HG03139 (cell line): ENCODE measurements around the gene FGFR2.
"Not testable (repeated sequence)": the region's sequence is repeated elsewhere in the genome, so short reads cannot be mapped to it uniquely, and the experiment has no call there.

Source experiments
- ATAC-seq: cut with Tn5 transposase; IDR thresholded peaks from one replicate; pipeline ENCODE4 v1.9.1; 2021; ENCODE audit not compliant: unreplicated experiment

Gene FGFR2

GRCh38 chr10:121526135-121526790 lies 72.0 kb downstream of the FGFR2 start:
- ATAC-seq = no peak

DNA sequence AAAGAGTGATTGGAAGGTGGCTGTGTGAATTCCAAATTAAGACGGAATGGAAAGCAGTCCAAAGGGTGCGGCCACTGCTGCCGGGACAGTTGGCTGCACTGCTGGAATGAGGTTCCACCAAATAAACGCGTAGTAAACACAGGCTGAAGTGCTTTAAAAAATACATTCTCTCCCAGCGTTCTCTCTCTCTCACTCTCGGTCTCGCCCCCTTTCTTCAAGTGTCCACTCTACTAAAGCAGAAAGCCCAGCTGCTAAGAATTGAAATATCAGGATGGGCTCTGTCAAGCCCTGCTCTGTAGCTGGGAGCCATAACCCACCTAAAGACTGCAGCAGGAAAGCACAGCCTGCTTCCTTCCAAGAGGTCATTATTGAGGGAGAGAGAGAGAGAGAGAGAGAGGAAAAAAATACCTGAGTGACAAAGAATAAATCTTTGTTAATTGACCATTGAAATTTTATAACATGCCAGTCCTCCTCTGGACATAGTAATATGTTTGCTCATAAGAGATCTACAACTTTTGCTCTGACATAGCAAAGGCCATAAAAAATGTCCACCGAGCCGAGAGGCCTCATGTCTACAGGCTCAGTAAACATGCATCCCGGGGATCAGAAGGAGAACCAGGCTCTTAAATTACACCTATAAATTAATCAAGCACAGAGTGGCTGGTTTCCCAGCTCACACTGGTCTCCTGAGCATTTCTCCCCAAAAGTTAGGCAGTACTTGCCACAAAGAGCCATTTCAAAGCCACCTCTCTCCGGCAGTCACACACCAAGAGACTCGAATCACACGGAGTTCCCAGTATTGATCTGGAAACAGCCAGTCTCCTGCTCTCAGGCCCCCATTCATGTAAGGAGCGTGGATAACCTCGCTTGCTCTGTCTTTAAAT lies 72.8 kb downstream of the FGFR2 start:
- ATAC-seq = no peak

GRCh38 chr10:121524157-121524817 lies 74.0 kb downstream of the FGFR2 start:
- ATAC-seq = no peak

DNA sequence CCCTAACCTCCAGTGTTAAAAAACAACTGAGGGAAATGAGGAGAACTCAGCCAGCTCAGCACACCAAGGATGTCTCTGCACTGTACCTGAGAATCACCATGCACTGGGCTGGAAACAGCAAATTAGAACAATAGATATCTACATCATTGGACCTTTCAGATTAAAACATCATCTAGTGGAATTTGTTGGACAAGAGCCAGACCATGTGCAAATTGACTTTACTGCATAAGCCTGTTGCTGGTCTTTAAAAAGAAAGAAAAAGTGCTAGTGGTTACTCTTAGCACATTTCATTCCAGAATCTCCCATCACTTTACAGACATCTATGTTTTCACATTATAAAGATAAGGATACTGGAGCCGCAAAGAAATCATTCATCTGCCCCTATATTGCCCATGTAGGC lies 75.4 kb downstream of the FGFR2 start:
- ATAC-seq = no peak

DNA sequence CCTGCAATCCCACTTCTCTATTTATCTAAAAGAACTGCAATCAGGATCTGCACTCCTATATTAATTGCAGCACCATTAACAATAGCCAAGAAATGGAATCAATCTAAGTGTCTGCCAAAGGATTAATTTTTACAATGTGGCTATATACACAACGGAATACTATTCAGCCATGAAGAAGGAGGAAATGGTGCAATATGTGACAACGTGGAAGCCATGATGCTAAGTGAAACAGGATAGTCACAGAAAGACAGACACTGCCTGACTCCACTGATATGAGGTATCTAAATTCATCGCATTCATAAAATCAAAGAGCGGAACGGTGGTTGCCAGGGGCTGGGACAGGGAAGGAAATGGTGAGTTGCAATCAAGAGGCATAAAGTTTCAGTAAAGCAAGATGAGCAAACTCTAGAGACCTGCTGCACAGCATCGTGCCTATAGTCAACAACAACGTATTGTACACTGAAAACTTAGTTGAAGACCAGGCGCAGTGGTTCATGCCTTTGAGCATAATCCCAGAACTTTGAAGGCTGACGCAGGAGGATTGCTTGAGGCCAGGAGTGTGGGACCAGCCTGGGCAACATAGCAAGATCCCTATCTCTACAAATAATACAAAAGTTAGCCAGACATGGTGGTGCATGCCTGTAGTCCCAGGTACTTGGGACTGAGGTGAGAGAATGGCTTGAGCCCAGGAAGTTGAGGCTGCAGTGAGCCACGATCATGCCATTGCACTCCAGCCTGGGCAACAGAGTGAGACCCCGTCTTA lies 76.3 kb downstream of the FGFR2 start:
- ATAC-seq = no peak

DNA sequence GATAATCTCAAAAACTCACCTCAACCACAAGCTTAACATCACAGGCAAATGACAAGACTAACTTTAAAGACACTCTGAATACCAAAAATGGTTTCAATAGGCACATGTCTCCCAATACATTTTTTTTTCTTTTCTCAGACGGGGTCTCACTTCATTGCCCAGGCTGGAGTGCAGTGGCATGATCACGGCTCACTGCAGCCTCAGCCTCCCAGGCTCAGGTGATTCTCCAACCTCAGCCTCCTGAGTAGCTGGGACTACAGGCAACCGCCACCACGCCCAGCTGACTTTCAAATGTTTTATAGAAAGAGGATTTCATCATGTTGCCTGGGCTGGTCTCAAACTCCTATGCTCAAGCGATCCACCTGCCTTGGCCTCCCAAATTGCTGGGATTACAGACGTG lies 77.7 kb downstream of the FGFR2 start:
- ATAC-seq = not testable (repeated sequence)

- ATAC-seq = no peak
These were observed 78.2 kb downstream of the FGFR2 start for GRCh38 chr10:121519901-121520493.

DNA sequence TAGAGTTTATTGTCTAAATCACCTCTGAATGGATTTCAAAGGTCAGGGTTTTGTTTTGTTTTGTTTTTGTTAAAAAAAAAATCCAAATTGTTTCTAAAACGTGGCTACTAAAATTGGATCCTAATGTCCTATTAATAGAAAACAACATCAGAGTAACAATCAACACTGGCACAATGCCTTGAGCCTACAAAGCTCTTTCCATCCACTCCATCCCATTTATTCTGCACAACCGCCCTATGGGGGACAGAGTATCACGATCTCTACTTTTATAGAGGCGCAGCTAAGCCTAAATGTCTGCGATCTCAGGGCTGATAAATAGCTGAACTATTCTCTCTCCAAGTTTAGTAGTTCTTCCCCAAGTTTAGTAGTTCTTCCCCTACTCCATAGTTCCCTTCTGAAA lies 78.8 kb downstream of the FGFR2 start:
- no peak for ATAC-seq

GRCh38 chr10:121518333-121518732 lies 79.9 kb downstream of the FGFR2 start:
- ATAC-seq = no peak

DNA sequence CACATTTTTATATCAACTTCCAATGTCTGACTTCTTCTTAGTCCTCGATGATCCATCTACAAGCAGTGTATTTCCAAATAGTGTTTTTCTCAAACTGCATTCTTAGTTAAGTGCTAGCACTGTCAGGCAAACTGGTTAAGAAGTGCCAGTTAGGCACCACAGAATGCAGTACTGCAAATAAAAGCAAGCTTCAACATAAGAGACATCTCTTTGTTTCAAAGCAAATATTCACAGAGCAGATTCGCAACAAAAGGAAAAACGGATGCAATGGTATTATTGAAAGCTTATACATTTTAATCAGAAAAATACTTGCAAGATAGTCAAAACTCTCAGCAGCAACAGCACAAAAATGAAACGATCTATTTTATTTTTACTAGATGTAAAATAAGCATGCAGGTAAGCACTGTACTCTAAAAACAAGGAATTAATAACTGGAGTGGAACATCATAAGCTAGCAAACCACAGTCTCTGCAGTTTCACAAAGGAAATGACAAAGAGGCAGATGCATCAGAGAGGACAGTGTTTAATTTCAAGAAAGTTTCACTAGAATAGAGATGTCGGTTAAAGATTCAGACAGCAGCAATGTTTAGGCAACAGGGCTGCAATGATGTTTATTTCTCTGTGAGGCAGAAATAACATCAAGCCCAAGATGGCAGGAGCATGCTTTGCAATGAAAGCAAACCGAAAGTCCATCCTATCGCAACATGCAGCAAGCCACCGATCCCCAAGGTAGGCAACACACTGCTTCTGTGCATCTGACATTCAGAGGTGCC lies 82.0 kb downstream of the FGFR2 start:
- ATAC-seq = peak; percentile 81

GRCh38 chr10:121514141-121514865 lies 83.9 kb downstream of the FGFR2 start:
- no peak for ATAC-seq

DNA sequence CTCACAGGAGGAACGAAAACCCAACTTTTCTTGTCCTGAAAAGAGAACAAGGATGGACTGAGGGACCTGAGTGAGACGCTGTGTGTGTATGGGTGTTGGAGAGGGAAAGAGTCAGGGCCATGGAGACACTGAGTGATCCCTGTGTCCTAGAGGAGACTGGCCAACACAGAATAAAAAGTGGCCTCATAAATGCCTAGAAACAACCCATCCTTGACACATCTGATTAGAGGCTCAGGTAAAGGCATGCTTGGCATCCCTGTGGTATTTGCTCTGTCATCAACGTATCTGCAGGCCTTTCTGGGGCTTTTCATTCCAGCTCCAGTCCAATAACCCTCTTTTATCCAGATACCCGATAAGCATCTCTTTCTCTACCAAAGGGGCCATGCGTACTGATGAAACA lies 86.3 kb downstream of the FGFR2 start:
- no peak for ATAC-seq

DNA sequence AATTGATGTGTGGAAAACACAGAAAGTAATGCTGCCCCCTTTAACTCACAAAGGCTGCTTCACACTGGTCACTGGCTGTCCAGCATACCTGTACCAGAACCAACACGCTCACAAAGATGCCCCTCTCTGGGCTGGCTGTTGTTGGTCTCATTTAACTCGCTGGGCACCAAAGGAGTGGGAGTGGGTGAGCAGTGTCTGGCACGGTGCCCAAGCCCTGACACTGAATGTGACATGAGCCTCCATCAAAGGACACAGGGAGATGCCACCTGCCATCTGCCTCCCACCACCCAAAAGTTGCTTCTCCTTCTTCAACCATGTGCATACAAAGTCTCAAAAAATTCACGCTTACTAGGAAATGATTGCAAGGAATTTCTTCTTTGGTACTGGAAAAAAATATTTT lies 86.8 kb downstream of the FGFR2 start:
- ATAC-seq = no peak

GRCh38 chr10:121510201-121510771 lies 88.0 kb downstream of the FGFR2 start:
- no peak for ATAC-seq

DNA sequence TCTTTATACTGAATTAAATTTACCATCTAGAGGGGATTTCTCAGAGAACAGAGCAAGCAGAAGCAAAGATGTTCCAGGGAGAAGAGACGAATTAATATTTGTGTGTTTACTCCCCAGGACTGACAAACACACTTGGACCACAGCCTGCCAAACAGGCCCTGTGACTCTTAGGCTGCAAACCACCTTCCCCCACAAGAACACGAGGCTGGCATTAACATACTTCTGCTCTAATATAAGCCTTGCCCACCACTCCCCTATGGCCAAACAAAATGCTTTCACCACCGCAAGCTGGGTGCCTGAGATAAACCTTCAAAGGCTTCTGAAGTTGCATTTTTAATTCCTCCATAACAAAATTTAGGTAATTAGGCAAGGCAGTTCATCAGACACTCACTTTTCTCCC lies 88.4 kb downstream of the FGFR2 start:
- ATAC-seq = no peak

DNA sequence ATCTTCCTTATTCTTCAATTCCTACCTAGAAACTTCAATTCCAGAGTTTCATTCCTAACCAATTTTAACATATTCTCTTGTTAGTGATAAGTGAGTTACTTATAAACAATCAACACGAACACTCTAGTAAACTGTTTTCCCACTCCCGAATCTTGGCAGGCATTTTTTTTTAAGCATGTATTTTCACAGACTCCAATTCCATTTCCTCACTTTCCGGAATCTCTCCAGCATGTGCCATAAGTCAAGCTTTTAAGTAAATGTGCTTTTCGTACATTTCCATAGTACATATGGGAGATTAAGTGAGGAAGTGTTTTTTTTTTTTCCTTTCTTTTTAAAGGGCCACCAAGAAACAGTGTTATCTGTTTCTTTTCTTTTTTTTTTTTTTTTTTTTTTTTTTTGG lies 89.1 kb downstream of the FGFR2 start:
- no peak for ATAC-seq

GRCh38 chr10:121503587-121504051 lies 94.6 kb downstream of the FGFR2 start:
- ATAC-seq = no peak

DNA sequence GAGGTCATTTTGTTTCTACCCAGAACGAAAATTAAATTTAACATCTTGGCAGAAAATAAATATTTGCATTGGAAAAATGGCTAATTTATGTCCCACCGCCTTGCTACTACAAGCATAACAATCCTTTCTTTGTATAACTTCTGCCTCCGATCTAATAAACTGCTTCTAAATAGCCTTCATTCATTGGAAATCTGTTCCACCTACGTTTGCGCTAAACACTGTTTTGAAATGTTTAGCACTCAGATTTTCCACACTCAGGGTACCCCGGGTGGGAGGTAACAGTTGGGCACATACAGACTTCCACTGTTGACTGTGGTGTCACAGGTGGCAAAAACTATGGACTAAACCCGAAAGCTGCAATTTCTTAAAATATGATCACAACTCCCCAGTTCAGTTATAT lies 96.4 kb downstream of the FGFR2 start:
- no peak for ATAC-seq
